ENCODE measurements around the gene CUBN.

CUBN gene

GRCh38 chr10:16905320-16905719, 224.3 kb downstream of the CUBN start:
- DNase-seq, result no peak

DNA sequence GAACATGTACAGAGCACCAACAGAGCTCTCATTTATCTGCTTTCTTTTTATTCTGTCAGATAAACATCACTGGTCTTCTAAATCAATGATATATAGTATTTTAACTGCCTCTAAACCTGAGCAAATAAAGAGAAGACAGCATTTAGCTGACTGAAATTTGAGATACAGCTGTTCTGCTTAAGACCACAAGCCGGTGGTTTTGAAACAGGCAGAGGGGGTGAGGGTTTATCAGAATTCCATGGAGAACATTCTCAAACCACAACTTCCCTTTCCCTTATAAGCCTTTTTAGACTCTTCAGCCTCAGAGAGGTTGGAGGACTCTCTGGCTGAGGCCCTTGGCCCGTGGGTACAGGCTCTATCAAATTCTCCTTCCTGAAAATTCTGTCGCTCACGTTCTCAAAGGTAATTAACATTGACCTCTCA, 225.0 kb downstream of the CUBN start:
- DNase-seq, result no peak

GRCh38 chr10:16904049-16904448, 225.6 kb downstream of the CUBN start:
- DNase-seq, result no peak

DNA sequence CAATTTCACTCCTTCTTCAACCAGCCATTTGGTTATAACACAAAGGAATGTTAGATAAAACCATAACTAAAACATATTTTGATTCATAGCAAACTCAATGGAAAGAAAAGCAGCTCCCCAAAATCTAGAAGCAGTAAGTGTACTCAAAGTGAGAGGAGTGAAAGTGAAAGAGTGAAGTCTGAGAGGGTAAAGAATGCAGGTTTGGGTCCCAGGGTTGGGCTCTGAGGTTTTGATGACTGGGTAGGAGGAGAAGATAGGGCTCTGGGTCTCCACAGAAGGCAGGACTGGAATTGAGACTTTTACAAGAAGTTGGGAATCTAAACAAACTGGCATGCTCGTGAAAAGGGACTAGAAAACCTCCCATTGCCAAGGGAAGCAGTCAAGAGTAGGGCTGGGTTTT, 227.0 kb downstream of the CUBN start:
- no peak for DNase-seq

DNA sequence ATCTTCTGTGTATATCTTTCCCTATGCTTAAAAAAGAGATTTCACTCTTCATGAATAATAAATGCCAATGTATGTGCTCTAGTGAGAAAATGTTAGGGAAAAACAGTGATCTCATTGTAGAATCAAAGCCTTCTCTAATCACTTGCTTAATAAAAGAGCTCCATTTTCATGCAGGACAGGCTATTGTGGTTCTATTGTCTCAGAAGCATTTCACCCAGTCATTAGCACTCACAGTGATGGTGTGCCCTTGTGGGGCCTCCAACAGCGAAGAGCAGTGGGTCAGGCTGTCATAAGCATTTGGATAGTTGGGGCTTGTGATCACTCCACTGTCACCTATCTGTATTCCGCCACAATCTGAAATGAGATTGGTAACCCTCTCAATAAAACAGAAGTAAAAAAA, 228.5 kb downstream of the CUBN start:
- no peak for DNase-seq

DNA sequence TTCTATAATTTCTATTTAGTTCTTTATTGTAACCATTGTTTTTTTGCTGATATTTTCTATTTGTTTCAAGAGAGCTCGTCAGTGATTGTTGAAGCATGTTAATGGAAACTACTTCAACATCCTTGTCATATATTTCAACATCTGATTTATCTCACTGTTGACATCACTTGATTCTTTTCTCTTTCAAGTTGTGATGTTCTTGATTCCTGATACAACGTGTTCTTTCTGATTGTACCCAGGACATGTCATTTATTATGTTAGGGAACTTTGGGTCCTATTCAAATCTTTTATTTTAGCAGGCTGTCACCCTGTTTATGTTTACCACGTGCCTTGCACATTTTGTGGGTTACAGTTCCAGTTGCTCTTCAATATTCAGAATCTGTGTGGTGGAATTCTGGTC, 232.6 kb downstream of the CUBN start:
- DNase-seq, result no peak

DNA sequence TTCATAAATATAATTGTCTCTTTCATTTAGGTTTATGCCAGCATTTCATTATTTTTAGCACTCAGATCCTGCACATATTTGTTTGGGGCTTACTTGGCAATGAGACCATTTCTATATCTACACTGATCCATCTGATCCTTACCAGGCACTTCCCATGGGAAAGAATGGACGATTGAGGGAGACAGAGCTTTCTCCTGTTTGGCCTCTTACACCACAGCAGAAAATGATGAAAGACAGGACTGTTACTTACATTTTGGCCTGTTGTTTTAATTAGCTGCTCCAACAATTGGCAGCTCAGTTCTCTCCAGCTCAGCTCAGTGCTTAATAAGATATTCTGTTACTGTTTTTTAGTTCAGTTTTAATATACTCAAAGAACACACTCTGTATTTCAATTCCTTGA, 234.8 kb downstream of the CUBN start:
- DNase-seq, result no peak

DNA sequence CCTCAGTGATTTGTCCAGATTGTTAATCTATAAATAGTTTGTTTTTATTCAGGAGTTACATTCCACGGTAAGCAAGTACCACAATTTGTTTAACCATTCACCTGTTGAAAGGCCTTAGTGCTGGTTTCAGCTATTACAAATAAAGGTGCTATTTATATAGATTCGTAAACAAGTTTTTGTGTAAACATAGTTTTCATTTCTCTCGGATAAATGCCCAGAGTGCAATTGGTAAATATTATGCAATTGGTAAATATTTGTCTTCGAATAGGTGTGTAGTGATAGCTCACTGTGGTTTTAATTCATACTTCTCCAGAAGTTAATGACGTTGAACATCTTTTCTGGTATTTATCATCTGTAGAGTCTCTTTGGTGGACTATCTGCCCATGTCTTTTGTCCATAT, 235.9 kb downstream of the CUBN start:
- DNase-seq, result no peak

DNA sequence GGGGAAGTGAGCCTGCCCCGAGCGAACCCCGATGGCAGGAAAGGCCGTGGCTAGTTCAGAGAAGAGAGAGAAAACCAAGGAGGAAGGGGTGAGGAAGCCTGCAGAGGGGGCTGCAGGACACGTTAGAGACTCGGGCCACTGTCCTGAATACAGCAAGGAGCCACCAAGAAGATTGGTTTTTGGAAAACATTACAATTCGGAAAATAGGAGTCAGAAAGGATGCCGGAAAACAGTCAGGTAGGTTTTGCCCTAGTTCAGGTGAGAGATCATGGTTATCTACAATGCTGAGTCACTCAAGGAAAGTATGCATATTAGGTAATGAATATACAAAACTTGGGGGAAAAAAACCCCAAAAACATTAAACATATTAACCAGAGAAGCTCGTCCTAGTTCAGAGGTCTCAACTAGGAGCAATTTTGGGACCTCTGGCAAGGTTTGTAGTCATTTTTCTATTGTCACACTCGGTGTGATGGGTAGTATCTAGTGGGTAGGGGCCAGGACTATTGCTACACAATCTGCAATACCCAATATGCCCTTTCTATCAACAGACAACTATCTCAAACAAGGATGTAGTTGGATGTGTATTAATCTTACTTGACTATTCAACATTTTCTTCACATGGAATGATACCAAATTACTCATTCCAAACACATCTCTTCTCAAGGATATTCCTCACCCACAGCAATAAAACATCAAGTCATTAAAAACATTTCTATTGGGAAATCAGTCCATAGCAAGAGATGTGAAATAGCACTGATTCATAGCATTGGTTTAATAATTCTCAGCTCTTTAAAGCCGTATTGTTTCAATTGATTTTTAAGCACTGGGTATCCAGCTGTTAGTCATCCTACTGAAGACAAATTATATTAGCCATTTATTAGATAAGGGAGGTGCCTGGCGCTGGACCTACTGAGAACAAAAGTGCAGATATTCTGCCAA, 238.0 kb downstream of the CUBN start:
- no peak for DNase-seq

GRCh38 chr10:16890691-16891090, 238.9 kb downstream of the CUBN start:
- DNase-seq, result no peak

DNA sequence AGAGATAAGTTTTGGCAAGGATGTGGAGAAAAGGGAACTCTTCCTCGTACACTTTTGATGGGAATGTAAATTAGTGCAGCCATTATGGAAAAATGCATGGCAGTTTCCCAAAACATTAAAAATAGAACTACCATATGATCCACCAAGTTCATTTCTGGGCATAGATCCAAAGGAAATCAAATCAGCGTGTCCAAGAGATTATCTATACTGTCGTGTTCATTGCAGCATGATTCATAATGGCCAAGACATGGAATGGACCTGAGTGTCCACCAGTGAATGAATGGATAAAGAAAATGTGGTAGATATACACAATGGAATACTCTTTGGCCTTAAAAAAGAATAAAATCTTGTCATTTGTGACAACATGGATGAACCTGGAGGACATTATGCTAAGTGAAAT, 242.0 kb downstream of the CUBN start:
- DNase-seq, result no peak

DNA sequence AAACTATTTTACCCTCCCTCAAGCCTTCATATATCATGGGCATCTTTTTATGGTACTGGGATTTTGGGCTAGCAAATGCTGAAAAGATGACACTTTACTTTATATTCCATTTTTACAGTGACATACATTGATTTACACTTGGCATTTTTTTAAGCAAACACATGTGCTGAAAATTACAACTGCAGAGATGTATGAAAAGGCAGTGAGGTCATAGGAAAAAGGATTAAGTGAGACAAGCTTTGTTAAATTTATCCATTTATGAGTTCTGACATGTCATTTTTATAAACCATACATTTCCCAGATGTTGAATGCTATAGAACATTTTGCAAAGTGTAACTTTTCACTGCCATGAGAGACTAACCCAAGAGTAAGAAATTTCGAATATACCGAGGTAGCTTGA, 243.6 kb downstream of the CUBN start:
- DNase-seq, result no peak

DNA sequence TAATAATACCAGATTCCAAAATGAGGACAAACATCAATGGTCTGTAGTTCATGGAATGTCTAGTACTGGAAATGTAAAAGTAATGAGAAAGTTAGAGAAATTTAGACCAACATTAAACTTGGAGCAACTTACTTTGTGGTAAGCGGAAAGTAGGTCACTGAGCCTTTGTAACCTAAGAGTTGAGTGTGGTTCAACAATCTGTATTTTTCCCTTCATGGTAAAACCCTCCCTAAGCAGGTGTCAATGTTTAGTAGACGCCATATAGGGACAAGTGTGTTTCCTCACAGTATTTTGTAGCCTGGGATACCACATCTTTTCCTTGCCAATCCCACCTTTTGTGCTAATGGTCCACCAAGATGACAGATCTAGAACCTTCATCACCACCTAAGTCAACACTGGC, 245.1 kb downstream of the CUBN start:
- DNase-seq, result no peak

DNA sequence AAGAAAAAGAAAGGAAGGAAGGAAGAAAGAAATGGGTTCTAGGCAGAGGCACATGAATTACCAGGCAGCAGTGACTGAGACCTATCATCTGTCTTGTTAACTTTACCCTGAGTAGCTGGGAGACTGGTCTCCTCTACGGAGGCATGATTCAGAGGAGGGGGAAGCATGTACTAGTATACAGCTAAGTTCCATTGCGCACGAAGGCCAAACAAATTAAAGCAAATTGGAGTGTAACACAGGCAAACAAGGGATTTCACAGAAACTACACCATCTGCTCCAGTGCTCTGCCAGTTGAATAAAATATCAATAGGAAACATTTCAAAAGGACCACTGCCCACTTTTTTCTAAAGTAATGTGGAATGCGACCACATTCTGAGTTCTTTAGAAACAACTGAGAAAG, 246.5 kb downstream of the CUBN start:
- no peak for DNase-seq

DNA sequence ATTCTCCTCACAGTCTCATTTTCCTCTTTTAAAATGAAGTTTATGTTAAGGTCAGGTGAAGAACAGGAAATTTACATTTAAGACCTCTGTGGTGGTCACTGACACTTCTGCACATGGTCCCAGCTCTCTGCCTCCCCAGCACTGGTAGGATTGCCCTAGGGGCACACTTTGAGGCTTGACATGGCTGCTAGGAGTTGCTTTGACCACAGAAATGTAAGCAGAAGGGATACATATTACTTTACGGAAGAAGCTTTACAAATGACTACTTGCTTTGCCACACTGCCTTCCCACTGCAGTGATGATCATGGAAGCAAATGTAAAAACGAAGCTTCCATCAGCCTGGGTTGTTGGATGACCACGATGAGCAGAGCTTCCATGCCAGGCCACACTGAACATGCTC, 259.3 kb downstream of the CUBN start:
- DNase-seq, result no peak

GRCh38 chr10:16867990-16868389, 261.6 kb downstream of the CUBN start:
- DNase-seq, result no peak

GRCh38 chr10:16867556-16867955, 262.1 kb downstream of the CUBN start:
- no peak for DNase-seq

DNA sequence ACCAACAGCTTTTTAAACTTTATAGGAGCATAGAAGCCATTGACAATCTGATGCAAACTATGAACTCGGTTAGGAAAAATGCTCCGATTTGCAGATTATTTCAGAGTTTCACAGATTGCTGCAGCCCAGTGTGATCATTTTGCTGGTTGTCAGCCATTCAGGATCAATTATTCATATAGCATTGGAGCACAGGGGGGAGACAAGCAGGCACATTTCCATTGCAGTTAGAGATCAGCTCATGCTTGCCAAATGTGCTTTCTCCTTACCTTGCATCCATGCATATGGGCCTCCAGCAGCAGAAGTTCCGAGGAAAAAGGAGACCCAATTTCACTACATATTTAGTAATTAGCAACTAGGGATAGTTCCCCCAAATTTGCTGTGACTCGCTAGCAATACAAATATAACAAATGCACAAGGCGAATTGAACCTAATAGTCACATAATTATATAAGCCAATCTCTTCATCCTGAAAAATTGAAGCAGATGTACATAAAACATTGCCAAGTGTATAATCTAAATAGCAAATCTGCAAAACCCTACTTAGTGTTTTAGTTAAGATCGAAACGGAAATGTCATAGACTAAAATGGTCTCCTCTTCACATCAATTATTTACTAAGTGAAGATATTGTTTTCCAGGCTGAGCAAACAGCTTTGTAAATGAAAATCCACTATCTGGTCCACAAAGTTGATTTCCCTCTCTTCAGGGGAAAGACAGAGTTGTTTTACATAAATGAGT, 262.9 kb downstream of the CUBN start:
- no peak for DNase-seq

DNA sequence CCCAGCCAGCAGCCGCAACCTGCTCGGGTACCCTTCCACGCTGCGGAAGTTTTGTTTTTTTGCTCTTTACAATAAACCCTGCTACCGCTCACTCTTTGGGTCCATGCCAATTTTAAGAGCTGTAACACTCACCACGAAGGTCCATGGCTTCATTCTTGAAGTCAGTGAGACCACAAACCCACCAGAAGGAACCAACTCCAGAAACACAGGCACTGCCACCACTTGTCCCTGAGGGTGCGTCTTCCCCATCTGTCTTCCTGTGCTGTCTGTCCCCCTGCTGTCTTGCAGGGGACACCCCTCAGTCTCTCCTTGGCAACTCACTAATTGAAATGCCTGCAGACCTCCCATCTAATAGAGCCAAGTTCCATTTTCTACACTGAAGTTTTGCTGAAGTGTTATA, 263.8 kb downstream of the CUBN start:
- no peak for DNase-seq

DNA sequence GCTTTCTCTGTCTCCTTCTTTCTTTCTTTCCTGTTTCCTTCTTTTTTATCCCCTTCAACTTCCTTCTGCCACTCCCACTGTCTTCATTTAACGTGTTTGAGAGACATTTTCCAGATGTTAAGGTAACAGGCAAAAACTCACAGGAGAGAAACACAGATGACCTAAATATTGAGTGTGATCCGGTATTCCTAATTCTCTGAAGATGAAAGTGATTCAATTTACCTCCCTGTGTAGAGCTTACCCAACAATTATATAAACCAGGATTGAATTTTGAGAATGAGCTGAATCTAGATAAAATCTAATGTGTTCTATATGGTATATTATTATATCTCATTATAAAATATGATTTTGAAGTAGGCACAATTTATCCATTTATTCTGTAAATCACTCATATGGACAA, 265.8 kb downstream of the CUBN start:
- no peak for DNase-seq

GRCh38 chr10:16857419-16857818, 272.2 kb downstream of the CUBN start:
- DNase-seq, result no peak

DNA sequence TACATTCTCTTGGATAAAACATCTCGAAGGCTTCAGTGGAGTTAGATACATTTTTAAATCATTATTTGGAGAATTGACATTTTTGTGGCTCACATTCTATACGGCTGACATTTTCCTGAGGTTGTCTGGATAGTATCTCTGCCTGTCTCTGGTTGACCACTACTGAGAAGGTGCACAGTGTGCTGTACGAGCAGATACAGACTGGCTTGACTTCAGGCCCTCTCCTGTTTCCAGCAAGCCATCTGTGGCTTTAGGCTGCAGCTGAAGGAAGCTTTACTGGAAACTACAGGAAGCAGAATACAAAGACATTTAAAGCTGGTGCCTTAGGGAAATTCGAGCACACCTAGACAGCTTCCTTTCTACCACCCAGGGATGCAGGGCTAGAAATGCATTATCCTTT, 273.0 kb downstream of the CUBN start:
- DNase-seq, result no peak

DNA sequence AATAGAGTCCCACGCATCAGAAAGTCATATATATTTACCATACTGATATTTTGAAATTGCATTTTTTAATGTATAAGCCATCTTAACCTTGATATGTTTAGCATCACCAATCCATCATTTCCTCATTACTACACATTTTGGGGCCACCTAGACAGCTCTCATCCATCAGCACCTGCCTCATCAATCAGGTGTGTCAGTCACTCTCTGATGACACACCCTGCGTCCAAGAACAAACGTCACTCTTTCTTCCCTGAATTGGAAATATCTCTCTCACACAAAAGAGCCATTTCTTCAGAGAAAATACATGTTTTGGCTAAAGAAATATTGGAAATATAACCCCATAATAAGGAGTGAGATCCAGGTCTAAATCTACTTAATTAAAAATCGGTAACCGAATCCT, 273.5 kb downstream of the CUBN start:
- DNase-seq, result no peak

DNA sequence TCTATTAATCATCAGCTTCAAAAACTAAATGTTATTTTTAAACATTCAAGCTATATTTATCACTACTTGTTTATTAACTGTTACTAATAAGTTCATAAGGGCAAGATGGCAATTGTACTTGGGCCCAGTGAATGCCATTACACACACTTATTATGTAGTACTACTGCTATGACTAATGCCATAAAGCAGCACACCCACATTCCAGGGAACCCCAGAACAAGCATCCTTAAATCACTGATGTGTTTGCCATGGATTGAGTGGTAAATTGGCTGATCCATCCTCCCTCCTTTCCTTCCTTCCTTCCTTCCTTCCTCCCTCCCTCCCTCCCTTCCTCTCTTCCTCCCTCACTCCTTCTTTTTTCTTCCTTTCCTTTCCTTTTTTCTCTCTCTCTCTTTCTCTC, 275.0 kb downstream of the CUBN start:
- DNase-seq, result no peak
